GM18502 (cell line): ENCODE results near the gene STK26.
"Not testable (repeated sequence)": the region's sequence is repeated elsewhere in the genome, so short reads cannot be mapped to it uniquely, and the experiment has no call there.

ENCODE experiments used
- ATAC-seq: cut with Tn5 transposase; IDR thresholded peaks from one replicate; pipeline ENCODE4 v1.9.1; 2021; ENCODE audit warnings: mild to moderate bottlenecking; ENCODE audit not compliant: unreplicated experiment, poor library complexity

Gene STK26

GRCh38 chrX:132022967-132023895 lies at the start of gene STK26:
Gene STK26 (plus strand): TSS chrX:132023302. CDS start chrX:132023618, 316 bp downstream.
- peak; percentile 81 for ATAC-seq

GRCh38 chrX:131975851-131976250 lies 47.3 kb upstream of the STK26 start:
- ATAC-seq, result no peak

- ATAC-seq, result no peak
Measured at GRCh38 chrX:131977619-131978018, 45.5 kb upstream of the STK26 start.

GRCh38 chrX:131979116-131979515 lies 44.0 kb upstream of the STK26 start:
- peak; percentile 52 for ATAC-seq

- no peak for ATAC-seq
Measured at GRCh38 chrX:131985526-131986049, 37.5 kb upstream of the STK26 start.

GRCh38 chrX:131987252-131987651 lies 35.9 kb upstream of the STK26 start:
- peak; percentile 98 for ATAC-seq

- no peak for ATAC-seq
Measured at GRCh38 chrX:131988236-131988635, 34.9 kb upstream of the STK26 start.

- no peak for ATAC-seq
Measured at GRCh38 chrX:132001127-132001526, 22.0 kb upstream of the STK26 start.

GRCh38 chrX:132004728-132005127 lies 18.4 kb upstream of the STK26 start:
- no peak for ATAC-seq

- ATAC-seq, result no peak
Measured at GRCh38 chrX:132009350-132009749, 13.8 kb upstream of the STK26 start.

- not testable (repeated sequence) for ATAC-seq
Measured at GRCh38 chrX:132010213-132010612, 12.9 kb upstream of the STK26 start.

- no peak for ATAC-seq
Measured at GRCh38 chrX:132015875-132016274, 7.2 kb upstream of the STK26 start.

- ATAC-seq, result no peak
Measured at GRCh38 chrX:132016628-132017430, 6.3 kb upstream of the STK26 start.

- no peak for ATAC-seq
Measured at GRCh38 chrX:132017431-132018185, 5.5 kb upstream of the STK26 start.

GRCh38 chrX:132022198-132022966 lies 720 bp upstream of the STK26 start:
- peak; percentile 33 for ATAC-seq

- peak; percentile 42 for ATAC-seq
Measured at GRCh38 chrX:132023896-132024386, 839 bp downstream of the STK26 start.

- ATAC-seq, result no peak
Measured at GRCh38 chrX:132025041-132025440, 1.9 kb downstream of the STK26 start.

GRCh38 chrX:132030264-132030663 lies 7.2 kb downstream of the STK26 start:
- no peak for ATAC-seq

- ATAC-seq, result no peak
Measured at GRCh38 chrX:132031867-132032266, 8.8 kb downstream of the STK26 start.
